ENCODE results near the gene CAVIN1.
"Not testable (repeated sequence)": the region's sequence is repeated elsewhere in the genome, so short reads cannot be mapped to it uniquely, and the experiment has no call there.

Gene CAVIN1, protein sequence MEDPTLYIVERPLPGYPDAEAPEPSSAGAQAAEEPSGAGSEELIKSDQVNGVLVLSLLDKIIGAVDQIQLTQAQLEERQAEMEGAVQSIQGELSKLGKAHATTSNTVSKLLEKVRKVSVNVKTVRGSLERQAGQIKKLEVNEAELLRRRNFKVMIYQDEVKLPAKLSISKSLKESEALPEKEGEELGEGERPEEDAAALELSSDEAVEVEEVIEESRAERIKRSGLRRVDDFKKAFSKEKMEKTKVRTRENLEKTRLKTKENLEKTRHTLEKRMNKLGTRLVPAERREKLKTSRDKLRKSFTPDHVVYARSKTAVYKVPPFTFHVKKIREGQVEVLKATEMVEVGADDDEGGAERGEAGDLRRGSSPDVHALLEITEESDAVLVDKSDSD

DNA sequence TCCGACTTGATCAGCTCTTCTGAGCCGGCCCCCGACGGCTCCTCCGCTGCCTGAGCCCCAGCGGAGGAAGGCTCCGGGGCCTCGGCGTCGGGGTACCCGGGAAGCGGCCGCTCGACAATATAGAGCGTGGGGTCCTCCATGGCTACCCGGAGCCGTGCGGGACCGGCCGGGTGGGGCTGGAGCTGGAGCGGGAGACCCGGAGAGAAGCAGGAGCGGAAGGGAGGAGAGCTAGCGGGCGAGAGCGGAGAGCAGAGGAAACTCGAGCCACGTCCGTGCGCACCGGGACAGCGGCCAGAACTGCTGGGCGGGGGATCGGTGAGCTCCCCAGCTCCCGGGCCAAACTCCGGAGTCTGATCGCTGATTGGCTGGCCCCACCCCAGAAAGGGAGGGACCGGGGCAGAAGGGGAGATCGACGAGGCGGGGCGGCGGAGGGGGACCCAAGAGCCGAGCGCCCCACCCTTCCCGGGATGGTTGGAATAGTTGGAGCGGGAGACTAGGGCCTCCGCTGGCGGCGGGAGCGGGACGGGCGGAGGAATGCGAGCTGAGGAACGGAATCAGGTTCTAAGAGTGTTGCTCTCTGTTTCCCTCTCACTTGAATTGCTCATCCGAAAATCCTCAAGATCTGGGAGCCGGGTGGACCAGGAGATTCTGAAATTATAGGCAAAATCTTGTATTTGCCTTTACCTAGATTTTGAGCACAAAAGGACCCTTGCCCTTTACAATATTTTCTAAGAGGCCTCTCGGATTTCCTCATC is at the start of gene CAVIN1:
TSS of gene CAVIN1 (minus strand) at position 299 of the 755 bp plus-strand sequence. CDS start at position 140, 159 bp downstream.
- DNase-seq = no peak

DNA sequence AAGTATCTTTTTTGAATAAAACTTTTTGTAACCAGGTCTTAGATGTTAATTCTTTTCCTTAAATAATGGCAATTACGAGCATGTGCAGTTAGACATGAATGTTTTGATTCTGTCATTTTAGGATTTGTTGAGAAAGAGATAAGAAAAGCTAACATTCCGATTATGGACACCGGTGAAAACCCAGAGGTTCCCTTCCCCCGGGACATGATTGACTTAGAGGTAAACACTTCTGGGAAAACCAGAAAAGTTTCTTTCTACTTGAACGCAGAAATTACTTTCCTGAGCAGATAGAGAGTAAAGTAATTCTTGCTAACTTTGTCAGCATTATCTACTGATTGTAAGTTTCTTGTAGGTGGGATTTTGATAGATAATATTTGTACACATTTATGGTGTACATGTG is 44.8 kb upstream of the CAVIN1 start:
- no peak for DNase-seq

DNA sequence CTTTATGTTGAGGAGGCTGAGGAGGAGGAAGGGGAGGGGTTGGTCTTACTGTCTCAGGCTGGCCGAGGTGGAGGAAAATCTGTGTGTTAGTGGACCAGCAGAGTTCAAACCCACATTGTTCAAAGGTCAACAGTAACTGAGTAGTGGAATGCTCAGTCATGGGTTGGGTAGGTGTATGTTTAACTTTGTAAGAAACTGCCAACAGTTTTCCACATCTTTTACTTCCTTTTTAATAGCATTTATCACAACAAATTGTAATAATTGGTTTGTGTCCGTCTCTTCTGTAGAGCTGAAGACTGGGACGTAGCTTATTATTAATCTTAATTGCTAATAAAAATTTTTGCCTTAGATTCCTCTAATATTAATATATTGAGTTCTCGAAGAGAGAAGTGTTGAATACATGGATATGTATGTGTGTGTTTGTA is 40.9 kb upstream of the CAVIN1 start:
- no peak for DNase-seq

DNA sequence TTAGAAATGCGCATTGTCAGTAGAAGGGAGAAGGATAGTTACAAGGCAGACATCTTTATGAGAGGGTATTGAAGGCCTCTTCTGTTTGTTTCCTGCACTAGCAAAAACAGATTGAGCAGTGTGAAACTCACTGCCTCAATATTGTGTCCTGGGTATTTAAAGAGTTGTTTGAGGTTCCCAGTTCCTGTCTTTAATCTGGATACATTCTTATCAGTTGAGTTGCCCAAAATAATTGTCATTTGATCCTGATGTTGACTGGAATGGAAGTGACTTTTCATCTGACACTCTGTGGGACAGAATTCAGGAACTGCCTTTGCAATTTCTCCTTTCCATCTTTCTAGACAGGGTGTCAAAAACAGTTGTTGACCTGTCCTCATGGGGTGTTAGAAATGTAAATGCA is 37.3 kb upstream of the CAVIN1 start:
- DNase-seq = no peak

DNA sequence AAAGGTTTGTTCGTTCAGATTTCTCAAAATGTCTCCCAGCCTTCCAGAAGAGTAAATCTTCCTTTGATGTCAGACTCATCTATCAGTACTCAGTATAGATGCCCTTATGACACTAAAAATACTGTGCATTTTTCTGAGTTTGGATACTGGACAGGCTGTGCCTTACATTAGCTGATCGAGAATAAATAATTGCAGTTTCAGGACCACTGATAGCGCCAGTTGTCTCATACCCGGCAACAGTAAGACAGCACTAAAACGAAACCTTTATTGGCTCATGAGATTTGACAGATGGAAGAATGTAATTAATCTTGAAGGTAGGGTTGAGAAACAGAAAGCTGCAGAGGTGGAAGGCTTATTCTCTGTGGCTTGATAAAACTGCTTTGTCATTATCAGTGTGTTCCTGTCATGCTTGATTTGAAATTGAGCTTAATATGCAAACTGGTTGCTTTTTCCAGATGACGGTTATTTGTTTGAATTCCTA is 36.8 kb upstream of the CAVIN1 start:
- peak; percentile 59 to 62 for DNase-seq

DNA sequence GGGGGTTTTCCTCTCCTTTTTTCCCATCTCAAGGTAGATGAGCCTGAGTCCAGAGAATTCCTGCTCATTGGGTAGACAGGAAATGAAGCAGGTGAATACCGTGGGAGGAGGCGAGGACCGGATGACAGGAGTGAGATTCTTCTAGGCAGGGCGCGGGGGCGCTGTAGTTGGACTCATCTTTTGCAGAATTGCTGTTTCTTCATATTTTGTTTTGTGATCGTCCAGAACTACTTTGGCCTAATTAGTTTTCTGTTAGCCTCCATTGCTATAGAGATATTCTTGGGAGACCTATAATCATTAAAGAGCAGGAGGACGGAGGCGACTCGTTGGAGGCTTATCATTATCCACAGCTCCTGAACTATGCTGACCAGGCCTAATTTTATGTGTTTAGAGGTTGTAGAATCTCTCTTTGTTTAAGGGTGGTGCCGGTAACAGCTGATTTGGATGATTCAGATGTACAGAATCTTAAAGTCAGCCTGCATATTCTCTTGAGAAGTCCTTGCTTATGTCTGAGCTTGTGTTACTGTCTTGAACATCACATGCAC is 36.3 kb upstream of the CAVIN1 start:
- DNase-seq = peak in 1 of 2 experiments; percentile 37

DNA sequence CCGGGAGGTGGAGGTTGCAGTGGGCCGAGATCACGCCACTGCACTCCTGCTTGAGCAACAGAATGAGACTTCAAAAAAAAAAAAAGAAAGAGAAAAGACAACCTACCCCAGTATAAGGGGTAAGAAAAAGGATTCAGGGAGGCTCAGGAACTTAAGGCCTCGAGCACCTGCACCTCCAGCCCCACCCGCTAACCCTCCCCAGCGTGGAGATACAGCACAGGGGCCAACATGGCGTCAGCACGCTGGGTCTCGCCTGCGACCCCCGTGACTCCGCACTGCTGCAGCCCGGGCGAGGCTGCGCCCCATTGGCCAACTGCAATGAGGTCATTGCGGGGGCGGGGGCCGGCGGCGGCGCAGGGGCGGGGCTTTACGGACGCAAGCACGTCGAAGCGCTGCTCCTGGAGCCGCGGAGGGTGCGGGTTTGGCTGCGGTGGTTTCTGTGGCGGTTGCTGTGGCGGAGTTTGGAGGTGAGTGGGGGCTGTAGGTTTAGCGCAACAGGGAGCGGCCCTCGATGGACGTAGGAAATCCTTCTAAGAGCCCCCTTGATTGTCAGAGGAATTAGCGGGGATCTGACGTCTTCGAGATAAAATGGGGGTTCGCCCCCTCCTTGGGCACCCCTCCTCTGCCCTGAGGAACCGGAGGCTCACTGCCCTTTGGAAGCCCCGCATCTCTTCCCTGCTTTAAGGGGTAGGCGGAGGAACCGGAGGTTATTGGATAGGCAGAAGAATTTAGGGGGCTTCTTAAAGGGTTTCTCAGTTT is 35.6 kb upstream of the CAVIN1 start, which contains the start of gene ATP6V0A1:
TSS of gene ATP6V0A1 (plus strand) at position 382 of the 759 bp plus-strand sequence. CDS start 2,017 bp downstream, outside the sequence.
- DNase-seq = peak; percentile 83 to 86

DNA sequence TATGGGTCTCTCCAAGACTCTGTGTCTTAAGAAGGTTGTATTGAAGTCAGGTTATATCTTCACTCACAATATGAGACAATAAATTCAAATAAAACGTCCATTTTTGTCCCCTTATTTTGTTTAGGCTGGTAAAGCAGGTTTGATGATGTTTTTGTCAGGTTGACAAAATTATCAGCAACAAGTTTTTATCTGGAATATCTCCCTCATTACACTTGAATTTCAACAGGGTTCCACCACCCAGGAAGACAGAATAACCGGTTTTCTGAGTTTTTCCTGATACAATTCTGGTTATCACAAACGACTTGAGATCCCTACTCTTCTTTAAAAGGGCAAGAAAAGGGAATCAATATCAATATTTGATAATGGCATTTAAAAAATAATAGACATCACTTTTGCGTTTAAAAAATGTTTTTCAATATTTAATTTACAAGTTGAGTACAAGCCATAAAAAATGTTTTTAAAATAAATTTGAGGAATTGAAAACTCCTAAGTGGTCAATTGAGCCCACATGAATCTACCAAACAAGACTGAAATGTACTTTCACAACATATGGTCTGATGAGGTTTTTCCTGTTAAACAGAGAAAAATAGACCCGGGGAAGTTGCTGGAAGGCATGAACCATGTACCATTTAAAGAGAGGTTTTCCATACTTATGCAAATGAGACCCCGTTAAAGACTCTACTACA is 34.2 kb upstream of the CAVIN1 start:
- DNase-seq = peak; percentile 31 to 33

DNA sequence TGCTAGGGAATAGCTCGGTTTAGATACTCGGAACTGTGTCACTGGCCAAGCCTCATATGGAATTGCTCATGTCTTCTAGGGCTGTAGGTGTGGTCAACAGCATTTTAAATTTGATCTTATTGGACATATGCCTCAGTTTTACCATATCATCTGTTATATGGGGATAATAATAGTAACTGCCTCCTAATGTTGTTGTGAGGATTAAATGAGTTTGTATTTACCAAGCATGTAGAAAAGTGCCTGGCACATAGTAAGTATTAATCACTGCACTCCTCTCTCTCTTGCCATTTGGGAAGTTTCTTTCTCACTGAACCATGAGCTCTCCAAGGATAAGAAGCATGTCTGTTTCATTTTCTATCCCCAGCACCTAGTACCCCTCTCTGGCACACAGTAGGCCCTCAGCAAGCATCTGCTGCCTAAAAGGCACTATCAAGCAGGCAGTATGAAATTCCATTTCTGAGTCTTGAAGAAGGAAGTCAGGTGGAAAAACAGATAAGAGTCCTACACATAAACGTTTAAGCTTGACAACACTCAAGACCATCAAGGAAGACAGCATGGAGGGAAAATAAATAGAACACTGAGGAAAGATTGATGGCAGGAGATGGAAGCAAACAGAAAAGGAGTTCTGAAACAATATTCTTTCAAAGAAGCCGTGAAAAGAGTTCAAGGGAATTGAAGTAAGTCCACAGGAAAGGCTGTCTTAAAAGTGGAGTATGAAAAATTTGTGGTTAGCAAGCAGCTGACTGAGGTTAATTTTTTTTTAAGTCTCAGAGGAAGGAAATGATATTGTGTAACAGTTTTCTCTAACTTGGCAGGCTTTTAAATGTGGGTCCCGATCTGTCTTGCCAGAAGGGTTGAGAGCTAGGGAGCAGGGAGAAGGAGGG is 33.4 kb upstream of the CAVIN1 start:
- peak; percentile 98 to 99 for DNase-seq

DNA sequence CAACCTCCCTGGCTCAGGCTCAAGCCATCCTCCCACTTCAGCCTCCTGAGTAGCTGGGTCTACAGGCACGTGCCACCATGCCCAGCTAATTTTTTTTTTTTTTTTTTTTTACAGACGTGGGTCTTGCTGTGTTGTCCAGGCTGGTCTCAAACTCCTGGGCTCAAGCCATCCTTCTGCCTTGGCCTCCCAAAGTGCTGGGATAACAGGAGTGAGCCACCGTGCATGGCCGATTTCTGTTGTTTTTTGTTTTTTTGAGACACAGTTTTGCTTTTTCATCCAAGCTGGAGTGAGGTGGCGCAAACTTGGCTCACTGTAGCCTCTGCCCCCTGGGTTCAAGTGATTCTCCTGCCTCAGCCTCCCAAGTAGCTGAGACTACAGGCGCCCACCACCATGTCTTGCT is 31.9 kb upstream of the CAVIN1 start:
- not testable (repeated sequence) for DNase-seq

DNA sequence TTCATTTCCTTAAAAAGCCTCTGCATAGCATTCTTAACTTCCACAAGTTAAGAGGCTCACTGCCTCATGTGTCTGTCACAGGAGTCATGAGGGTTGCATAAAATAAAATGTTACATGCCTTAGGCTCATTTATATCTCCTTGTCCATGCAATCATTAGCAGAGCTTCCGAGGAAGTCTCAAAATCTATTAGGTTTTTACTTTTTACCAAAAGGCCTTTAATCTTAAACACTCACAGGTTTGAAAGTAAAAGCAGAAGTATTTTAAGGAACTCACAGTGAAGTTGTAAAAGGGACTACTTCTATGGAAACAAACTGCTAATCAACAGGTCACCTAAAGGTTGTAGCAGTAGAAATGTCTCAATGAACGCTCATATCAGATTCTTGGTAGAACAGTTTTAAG is 30.4 kb upstream of the CAVIN1 start:
- peak; percentile 96 to 98 for DNase-seq

DNA sequence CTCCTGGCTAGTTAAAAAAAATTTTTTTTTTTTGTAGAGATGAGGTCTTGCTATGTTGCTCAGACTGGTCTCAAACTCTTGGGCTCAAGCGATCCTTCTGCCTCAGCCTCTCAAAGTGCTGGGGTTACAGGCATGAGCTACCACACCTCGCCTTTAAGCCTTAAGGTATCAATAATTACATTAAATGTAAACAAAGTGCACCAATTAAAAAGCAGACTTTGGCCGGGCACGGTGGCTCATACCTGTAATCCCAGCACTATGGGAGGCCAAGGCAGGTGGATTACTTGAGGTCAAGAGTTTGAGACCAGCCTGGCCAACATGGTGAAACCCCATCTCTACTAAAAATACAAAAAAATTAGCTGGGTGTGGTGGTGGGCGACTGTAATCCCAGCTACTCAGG is 28.2 kb upstream of the CAVIN1 start:
- DNase-seq = not testable (repeated sequence)

DNA sequence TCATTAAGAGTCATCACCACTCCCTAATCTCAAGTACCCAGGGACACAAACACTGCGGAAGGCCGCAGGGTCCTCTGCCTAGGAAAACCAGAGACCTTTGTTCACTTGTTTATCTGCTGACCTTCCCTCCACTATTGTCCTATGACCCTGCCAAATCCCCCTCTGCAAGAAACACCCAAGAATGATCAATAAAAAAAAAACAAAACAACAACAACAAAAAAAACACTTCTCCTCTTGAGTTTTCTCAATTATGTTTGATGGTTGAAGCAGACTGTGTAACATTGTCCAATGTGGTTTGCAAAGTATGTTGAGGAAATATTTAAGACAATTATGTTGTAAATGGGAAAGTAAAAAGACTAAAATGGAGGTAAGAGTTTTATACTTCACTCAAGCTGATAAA is 26.8 kb upstream of the CAVIN1 start:
- not testable (repeated sequence) for DNase-seq

DNA sequence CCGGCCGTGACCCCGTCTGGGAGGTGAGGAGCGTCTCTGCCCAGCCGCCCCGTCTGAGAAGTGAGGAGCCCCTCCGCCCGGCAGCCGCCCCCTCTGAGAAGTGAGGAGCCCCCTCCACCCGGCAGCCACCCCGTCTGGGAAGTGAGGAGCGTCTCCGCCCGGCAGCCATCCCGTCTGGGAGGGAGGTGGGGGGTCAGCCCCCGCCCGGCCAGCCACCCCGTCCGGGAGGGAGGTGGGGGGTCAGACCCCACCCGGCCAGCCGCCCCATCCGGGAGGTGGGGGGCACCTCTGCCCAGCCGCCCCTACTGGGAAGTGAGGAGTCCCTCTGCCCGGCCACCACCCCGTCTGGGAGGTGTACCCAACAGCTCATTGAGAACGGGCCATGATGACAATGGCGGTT is 26.1 kb upstream of the CAVIN1 start:
- DNase-seq = not testable (repeated sequence)

DNA sequence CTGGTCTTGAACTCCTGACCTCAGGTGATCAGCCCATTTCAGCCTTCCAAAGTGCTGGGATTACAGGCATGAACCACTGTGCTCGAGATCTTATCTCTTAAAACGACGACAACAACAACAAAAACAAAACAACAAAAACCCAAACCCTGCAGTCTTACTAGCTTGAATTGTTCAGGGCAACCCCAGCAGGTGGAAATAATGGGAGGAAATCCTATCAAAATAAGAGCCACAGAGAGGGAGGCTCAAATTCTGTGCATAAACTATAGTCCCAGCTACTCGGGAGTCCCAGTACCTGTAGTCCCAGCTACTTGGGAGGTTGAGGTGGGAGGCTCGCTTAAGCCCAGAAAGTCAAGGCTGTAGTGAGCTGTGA is 19.1 kb upstream of the CAVIN1 start:
- DNase-seq = no peak

DNA sequence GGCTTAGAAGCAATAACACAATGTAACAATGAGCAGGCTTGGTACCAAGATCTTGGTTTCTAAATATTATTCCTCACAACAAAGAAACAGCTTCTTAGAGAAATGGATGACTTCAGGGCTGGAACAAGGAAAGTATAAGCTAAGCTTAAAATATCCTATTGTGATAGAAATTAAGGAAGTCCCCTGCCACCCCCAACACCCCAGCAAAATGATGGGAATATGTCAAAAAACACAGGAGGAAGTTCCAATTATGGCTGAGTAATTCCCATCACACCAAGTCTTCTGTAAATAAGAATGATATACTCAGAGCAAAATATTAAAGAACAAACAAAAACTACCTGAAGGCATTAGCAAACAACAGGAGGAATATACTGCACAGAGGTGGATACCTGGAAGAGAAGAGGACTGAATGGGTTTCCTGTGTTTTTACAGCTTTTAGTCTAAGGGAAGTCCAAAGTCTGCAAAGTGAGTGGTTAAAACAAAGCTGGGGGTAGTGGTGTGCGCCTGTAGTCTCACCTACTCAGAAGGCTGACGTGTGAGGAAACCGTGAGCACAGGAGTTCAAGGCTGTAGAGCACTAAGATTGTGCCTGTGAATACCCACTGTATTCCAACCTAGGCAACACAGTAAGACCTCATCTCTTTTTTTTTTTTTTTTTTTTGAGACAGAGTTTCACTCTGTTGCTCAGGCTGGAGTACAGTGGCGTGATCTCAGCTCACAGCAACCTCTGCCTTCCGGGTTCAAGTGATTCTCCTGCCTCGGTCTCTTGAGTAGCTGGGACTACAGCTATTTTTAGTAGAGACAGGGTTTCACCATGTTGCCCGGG is 18.5 kb upstream of the CAVIN1 start:
- DNase-seq = no peak

DNA sequence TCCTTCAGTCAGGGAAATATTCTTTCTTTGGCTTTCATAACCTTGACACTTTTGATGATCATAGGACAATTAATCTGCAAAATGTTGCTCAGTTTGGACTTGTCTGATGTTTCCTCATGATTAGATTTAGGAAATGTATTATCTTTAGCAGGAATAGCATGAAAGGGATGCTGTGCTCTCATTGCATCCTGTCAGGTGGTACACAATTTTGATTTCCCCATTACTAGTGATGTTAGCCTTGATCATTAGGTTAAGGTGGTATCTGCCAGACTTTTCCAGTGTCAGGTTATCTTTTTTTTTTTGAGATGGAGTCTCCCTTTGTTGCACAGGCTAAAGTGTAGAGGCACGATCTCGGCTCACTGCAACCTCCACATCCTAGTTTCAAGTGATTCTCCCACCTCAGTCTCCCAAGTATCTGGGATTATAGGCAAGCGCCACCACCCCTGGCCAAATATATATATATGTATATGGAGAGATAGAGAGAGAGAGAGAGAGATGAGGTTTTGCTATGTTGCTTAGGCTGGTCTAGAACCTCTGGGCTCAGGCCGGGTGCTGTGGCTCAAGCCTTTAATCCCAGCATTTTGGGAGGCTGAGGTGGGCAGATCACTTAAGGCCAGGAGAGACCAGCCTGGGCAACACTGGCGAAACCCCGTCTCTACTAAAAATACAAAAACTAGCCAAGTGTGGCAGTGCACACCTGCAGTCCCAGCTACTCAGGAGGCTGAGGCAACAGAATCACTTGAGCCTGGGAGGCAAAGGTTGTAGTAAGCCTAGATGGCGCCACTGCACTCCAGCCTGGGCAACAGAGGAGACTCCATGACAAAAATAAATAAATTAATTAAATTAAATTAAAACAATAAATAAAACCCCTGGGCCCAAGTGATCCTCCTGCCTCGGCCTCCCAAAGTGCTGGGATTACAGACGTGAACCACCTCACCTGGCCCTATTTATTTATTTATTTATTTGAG is 15.8 kb upstream of the CAVIN1 start:
- peak; percentile 14 to 28 for DNase-seq

DNA sequence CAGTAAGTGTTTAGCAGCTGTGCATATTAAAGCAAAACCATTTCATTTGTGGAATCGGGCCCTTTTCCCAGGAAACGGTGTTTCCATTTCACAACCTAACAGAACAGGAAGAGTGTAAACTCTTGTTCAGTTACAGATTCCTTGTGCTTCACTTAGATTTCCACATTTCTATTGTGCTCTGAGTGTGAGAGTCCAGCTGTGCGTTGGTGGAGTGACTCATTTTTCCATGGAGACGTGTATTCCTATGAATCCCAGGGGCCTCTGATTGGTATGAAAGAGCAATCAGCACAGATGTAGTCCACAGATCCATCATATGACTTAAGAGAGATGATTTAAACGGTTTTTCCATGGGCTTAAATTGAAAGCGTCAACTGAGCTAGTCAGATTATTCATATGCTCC is 13.3 kb upstream of the CAVIN1 start:
- DNase-seq = no peak

DNA sequence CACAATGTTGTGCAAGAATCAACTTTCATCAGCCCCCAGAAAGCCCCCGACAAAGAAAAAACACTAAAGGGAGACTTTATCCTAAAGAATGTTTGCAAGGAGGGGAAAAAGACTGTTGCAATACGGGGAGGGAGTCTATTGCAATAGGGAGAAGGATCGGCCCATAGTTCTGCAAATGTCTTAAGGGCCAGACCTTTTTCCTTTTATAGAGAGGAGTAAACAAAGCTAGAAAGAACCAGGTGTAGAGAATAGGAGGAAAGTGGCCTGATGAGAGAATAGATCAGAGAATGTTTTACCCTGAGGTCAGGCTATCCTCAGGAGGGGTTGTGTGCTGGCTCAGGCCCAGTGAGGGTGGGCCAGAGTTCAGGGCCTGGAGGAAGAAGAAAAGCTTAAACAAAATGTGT is 8.7 kb upstream of the CAVIN1 start:
- DNase-seq = no peak
